B cell (primary cell): ENCODE measurements around the gene TBCC.
"Not testable (repeated sequence)": the region's sequence is repeated elsewhere in the genome, so short reads cannot be mapped to it uniquely, and the experiment has no call there.

Experiments
- CTCF ChIP-seq: fragments of 200-600 bp; IDR thresholded peaks from one replicate; pipeline ENCODE4 v1.8.0; 2022; ENCODE audit warnings: antibody characterized with exemption, mild to moderate bottlenecking
- EZH2 ChIP-seq: IDR thresholded peaks from 2 replicates; pipeline ENCODE4 v1.6.1; 2012; ENCODE audit warnings: borderline replicate concordance, low read depth, mild to moderate bottlenecking, moderate library complexity, low read length; ENCODE audit not compliant: insufficient read depth, poor library complexity, severe bottlenecking

- TF ChIP-seq CTCF, EZH2: not testable (repeated sequence)
Measured at GRCh38 chr6:42733867-42734481, 11.9 kb downstream of the TBCC start.
